22Rv1 (cell line): ENCODE results near the gene FAM83G.

Experiments used
- H3K27ac ChIP-seq: fragments of 450-650 bp; 2 replicates; pipeline ENCODE4 v1.5.1; 2017
- ZFX ChIP-seq: fragments of 450-650 bp; IDR thresholded peaks from 2 replicates; pipeline ENCODE4 v1.6.1; 2017; ENCODE audit warnings: antibody characterized with exemption, borderline replicate concordance
- TF ChIP-seq, protein P1 (sequence below): fragments of 450-650 bp; IDR thresholded peaks from 2 replicates; pipeline ENCODE4 v1.5.1; 2017; ENCODE audit warnings: mild to moderate bottlenecking

The FAM83G gene

DNA sequence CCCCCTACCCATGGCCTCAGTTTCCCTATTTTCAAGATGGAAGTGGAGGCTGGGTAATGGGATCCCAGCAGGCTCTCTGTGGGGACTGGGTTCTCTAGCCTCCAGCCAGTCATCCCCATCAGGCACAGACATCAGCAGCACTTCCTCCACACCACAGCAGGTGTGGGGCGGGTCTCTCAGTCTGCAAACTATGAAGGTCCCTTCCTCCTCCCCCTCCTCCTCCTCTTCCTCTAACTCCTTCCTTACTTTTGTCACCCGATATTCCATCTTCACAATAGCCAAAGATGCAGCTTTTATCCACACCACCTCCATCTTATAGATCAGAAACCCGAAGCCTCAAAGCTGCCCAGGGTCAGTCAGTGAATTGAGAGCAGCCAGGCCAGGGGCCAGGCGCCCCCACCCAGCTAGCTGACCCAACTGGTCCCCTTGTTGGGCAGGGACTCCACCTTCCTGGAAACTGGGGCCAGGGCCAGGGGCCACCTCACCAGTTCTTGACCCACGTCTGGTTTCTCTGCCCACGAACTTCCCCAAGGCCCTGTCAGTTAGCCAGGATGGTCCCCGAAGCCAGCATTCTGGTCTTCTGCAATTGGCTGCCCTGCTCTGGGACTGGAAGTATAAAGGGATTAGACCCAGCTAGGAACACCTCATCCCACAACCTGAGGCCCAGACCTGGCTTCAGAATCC is 2.5 kb downstream of the FAM83G start:
- no peak for TF ChIP-seq ZFX
- TF ChIP-seq, protein P1, sequence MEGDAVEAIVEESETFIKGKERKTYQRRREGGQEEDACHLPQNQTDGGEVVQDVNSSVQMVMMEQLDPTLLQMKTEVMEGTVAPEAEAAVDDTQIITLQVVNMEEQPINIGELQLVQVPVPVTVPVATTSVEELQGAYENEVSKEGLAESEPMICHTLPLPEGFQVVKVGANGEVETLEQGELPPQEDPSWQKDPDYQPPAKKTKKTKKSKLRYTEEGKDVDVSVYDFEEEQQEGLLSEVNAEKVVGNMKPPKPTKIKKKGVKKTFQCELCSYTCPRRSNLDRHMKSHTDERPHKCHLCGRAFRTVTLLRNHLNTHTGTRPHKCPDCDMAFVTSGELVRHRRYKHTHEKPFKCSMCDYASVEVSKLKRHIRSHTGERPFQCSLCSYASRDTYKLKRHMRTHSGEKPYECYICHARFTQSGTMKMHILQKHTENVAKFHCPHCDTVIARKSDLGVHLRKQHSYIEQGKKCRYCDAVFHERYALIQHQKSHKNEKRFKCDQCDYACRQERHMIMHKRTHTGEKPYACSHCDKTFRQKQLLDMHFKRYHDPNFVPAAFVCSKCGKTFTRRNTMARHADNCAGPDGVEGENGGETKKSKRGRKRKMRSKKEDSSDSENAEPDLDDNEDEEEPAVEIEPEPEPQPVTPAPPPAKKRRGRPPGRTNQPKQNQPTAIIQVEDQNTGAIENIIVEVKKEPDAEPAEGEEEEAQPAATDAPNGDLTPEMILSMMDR, result no peak
- no peak overlapping the region for H3K27ac ChIP-seq

DNA sequence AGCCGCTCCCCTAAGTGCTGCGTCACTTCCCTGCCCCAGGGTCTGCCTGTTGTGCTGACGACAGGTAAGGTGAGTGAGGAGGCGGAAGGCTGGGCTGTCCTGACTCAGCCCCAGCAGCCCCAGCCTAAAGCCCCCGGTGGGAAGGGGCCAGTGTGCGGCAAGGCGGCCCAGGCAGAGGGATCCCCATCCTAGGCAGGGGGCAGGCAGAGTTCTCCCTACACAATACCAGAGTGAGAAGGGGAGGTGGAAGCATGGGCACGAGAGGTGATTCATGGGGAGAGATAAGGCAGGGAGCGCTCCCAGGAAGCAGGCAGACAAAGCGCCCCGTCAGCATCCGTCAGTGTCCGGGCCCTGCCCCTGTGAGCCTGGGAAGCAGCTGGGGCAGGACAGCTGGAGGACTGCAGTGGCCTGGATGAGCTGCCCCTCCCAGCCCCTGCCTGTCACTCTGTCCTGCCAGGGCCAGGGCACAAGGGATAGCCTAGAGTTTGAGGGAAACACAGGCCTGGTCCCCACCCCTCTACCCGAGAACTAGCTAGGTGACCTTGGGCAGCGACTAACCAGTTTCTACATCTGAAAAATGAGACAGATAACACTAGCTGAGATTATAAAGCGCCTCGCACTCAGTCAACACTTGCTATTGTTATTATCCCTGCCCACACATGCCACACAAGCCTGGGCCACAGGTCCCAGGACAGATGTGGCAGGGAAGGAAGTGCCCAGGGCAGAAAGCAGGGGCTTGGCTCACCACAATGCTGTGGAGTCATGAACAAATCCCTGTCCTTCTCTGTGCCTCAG is 3.8 kb downstream of the FAM83G start:
- no peak overlapping the region for H3K27ac ChIP-seq

DNA sequence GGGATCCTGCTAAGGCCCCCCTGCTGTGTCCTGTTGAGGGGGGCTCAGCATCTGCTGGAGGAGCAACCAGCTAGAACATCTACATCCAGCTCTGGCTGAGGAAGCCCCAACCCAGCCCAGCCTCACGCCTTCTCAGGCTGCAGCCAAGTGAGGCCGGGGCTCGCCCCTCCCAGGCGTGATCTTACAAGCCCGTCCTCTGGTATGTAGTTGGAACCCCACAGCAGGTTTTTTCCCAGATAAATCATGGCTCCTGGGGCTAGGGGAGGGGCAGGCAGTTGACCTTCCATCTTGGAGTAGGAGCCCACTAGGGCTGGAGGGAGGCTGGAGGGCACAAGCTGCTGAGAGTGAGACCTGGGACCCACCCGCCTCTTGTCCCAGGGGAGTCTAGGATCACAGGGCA is 4.7 kb downstream of the FAM83G start:
- no peak overlapping the region for H3K27ac ChIP-seq
- TF ChIP-seq, protein P1, result no peak
- TF ChIP-seq ZFX, result no peak

More for the DNA sequence above, 3.8 kb downstream of the FAM83G start:
- no peak for TF ChIP-seq ZFX
- TF ChIP-seq, protein P1, result no peak

DNA sequence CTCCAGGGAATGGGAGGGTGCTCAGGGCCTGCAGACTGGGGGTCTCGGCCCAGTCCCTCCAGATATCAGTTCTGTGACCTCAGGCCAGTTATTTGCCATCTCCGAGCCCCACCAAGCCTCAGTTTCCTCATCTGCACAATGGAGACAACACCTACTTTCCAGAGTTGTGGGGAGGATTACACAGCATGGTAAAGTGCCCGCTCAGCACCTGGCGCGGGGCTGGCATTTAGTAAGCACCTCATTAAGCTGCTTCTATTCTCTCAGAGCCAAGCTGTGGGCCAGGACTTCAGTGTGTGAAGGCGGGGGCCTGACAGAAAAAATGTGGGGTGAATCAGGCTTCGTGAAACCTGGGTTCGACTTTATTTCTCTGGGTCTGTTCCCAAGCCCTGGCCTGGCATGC is 5.2 kb downstream of the FAM83G start:
- no peak overlapping the region for H3K27ac ChIP-seq
- TF ChIP-seq, protein P1, result no peak
- TF ChIP-seq ZFX, result no peak

DNA sequence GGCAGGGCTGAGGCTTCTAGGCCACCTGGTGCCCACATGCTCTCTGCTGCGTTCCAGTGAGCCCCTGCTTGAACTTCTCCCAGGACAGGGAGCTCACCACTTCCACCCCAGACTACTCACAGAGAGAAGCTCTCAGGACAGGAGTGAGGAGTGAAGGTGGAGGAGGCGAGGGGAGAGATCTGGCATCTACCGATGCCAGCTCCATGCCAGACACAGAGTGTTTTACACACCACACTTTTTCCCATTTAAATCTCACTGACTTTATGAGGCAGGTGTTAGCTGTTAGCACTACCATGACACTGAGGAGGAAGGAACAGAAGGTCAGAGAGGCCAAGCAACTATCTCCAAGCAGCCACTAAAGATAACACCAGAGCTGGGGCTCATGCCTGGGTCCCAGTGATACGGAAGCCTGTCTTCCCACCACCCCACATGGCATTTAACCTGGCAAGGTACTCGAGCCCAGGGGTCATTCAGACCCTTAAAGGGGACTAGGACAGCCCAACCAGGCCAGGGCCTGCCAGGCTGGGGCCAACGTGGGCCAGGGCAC is 6.8 kb downstream of the FAM83G start:
- TF ChIP-seq, protein P1, result no peak
- TF ChIP-seq ZFX, result no peak
- H3K27ac ChIP-seq, result no peak overlapping the region

DNA sequence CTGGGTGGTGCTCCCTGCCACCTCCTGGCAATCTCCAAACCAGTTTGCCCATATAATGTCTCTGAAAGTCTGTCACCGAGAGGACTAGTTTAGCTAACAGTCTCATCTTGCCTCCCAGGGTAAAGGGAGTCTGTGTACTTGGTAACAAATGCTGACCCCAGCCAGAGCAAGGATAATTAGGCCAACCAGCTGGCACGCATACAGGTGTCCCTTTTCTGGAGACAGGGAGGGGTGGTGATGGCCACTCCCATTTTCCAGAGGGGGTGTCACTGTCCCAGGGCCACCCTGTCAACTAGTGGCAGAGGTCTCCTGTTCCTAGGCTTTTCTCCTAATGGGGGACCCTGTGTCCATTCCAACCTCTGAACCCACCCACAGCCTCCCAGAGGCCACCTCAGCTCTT is 8.1 kb downstream of the FAM83G start:
- TF ChIP-seq, protein P1, result no peak
- TF ChIP-seq ZFX, result no peak
- no peak overlapping the region for H3K27ac ChIP-seq

DNA sequence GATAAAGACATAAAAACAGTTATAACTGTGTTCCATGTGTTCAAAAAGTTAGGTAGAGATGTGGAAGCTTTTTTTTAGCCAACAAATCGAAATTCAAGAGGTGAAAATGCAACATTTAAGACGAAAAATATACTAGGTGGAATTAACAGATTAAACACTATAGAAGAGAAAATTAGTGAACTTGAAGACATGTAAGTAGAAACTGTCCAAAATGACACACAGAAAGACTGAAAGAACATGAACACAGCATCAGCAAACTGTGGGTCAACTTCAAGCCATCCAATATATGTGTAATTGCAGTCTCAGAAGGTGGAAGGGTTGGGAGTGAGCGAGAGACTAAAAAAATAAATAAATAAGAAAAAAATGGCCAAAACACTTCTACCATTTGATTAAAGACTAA is 9.3 kb downstream of the FAM83G start:
- TF ChIP-seq, protein P1, result no peak
- no peak for TF ChIP-seq ZFX

More for the DNA sequence above, 9.3 kb downstream of the FAM83G start:
- no peak overlapping the region for H3K27ac ChIP-seq
